Non-pigmented ciliary epithelial cell (primary cell): ENCODE measurements around the gene CTSH.
"Not testable (repeated sequence)": the region's sequence is repeated elsewhere in the genome, so short reads cannot be mapped to it uniquely, and the experiment has no call there.

Source experiments
- DNase-seq: peaks from one replicate; pipeline ENCODE4 v3.0.0-alpha.2; 2010; ENCODE audit warnings: low read depth

CTSH gene

GRCh38 chr15:78921940-78922339 lies 22.9 kb downstream of the CTSH start:
- DNase-seq, result no peak

- DNase-seq, result no peak
These were observed 23.3 kb downstream of the CTSH start for GRCh38 chr15:78921517-78921916.

DNA sequence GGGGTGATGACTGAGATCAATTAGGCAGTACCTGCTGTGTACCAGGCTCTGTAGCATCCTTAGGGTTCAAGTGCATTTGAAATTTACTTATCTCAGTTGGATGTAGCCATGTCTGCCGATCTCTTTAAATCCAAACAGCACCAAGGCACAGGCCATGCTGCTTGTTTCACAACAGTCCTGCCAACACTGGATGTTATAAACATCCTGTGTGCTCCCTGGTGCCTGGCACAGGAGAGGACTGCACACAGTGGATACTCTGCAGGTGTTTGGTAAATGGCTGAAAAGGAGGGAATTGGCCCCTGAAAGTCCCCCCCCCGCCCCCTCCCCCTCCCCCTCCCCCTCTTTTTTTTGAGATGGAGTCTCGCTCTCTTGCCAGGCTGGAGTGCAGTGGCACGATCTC lies 27.0 kb downstream of the CTSH start:
- DNase-seq, result no peak

DNA sequence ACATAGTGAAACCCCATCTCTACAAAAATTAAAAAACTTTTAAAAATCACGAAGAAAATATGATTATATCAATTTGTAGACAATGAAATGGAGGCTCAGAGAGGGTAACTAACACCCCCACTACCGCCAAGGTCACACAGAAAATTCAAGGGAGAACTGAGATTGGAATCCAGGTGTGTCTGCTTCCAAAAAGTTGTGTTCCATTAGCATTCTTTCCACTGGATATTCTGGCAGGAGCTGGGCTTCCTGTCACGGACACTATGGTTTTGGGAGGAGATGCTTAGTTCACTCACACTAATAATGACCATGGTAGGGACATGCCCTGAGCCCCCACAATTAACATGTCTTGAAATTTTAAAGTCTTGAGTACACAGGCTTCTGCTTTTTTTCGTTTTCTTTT lies 28.8 kb downstream of the CTSH start:
- DNase-seq, result no peak

GRCh38 chr15:78915341-78916087 lies 29.3 kb downstream of the CTSH start:
- DNase-seq, result no peak

DNA sequence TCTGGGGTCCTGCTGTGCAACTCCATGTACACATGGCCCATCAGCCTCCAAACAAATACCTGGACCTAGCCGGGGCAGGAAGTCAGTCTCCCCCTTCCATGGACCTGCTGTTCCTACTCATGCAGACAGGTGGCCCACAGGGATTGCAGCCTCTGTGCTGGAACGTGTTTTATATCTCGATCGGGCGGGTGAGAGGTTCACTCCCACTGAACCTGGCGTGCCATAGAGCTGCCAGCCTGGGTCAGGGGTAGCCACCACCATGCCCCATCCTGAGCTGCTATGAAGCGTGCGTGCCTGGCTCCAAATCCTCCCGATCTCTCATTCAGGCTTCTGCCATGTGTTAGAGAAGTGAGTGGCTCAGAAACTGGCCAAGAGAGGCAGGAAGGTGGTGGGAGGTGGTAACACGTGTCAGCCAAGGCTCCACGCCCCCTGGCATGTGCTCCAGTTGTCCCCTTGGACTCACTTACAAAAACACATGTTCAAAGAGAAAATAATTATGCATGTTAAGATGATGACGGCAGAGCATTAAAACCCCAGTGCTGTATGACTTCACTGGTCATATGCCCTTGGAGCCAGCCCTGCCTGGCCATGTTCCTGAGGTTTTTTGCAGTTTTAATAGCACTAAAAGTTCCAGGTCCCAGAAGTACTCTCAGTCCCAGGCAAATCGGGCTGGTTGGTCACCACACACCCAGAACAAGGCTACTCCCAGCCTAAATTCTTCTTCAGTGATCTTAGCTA lies 30.6 kb downstream of the CTSH start:
- DNase-seq, result no peak

GRCh38 chr15:78913012-78913411 lies 31.8 kb downstream of the CTSH start:
- DNase-seq, result no peak

DNA sequence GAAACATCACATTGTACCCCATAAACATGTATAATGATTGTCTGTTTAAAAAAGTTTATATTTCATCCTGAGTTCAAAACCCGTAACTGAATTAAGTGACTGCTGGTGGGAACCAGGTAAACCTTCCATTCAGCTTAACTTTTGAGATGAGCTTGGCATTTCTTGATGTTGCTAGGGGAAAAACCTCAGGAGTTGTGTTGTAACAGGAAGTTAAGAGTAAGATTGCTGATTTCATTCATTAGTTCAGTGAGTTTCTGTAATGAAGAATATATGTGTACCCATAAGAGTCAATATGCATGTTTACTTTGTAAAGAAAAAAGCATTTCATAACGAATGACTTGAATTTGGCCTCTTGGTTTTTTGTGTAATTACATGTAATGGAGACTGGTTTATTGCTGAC lies 32.5 kb downstream of the CTSH start:
- no peak for DNase-seq

DNA sequence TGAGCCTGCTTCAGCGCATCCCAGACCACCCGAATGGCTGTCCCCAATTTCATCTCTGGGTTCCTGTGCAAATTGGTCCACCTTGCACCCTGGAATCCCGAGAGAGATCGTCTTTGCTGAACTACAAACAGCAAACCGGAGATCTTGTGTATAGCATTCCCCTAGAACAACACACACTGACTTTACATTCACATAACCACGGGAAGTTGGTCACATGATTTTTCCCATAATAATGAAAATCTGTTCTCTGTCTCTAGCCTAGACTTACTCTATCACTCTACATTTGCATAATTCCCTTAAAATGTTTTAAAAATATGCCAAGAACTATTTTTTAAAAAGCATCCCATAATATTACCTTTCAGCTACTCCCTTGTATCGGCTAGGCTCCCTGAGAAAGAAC lies 34.6 kb downstream of the CTSH start:
- no peak for DNase-seq

- no peak for DNase-seq
These were observed 35.0 kb downstream of the CTSH start for GRCh38 chr15:78909791-78910228.

DNA sequence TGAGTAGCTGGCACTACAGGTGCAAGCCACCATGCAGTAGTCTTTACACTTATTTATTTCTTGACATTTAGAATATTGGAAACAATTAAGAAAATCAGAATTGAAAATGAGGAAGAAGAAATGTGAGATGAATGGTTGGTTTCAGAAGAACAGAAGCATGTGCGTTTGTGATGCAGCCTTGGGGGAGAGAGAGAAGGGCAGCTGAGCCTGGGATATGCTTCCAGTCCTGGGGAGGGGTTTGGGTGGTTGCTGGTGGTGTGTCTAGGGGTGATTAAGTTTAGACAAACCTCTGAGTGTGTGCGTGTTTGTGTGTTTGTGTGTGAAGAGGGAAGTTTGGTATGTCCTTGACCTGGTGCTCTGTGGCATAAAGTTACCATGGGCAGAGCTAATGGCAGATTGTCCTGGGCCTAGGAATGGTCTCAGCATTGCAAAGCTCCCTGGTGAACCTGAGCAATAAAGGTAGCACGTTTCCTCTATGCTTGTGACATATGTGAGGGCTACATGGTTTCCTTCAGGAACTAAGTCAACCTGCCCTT lies 35.6 kb downstream of the CTSH start:
- DNase-seq, result no peak

GRCh38 chr15:78907577-78907976 lies 37.3 kb downstream of the CTSH start:
- DNase-seq, result no peak

DNA sequence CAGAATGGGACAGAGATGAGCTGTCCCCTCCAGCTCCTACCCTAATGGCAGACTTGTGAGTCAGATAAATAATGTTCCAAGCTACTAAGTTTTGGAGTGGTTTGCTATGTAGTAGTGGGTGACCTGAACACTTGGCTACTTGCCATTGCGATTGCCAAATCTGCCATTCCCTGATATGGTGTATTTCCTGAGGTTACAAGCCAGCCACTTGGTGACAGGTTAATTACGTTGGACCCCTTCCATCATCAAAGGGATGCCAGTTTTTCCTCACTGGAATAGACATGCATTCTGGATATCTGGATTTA lies 38.6 kb downstream of the CTSH start:
- peak; percentile 51 for DNase-seq

- no peak for DNase-seq
These were observed 40.1 kb downstream of the CTSH start for GRCh38 chr15:78904599-78905358.

GRCh38 chr15:78902281-78903032 lies 42.4 kb downstream of the CTSH start:
- not testable (repeated sequence) for DNase-seq

DNA sequence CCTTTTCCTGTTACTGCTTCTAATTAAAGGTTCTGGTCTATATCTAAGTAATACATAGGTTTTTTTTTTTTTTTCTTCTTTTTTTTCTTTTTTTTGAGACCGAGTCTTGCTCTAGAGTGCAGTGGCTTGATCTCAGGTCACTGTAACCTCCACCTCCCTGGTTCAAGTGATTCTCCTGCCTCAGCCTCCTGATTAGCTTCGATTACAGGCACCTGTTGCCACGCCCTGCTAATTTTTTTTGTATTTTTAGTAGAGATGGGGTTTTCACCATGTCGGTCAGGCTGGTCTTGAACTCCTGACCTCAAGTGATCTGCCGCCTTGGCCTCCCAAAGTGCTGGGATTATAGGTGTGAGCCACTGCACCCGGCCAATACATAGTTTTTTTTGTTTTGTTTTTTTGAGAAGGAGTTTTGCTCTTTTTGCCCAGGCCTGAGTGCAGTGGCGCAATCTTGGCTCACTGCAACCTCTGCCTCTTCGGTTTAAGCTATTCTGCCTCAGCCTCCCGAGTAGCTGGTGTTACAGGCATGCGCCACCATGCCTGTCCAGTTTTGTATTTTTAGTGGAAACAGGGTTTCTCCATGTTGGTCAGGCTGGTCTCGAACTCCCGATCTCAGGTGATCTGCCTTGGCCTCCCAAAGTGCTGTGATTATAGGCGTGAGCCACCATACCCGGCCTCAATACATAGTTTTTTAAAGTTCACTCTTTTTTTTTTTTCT lies 43.9 kb downstream of the CTSH start:
- not testable (repeated sequence) for DNase-seq

DNA sequence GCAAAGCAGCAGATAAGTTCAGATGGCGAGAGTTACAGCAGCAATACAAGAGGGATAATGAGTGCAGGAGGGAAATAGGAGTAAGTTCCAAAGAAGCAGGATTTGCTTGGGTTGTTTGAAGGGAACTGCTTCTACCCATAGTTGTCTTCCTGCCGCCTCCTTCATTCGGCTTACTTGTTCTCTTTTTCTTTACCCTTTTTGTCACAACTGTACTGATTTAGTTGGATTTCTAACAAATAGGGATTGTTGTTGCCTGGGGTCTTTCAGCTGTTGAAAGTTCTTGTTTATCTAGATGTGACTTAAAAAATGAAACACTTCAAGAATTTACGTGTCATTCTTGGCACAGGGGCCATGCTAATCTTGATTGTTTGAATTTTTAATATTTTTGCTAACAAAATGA lies 46.3 kb downstream of the CTSH start:
- no peak for DNase-seq

GRCh38 chr15:78895471-78895870 lies 49.4 kb downstream of the CTSH start:
- no peak for DNase-seq

- no peak for DNase-seq
These were observed 51.3 kb downstream of the CTSH start for GRCh38 chr15:78893538-78893937.

GRCh38 chr15:78889000-78889399 lies 55.8 kb downstream of the CTSH start:
- DNase-seq, result no peak

DNA sequence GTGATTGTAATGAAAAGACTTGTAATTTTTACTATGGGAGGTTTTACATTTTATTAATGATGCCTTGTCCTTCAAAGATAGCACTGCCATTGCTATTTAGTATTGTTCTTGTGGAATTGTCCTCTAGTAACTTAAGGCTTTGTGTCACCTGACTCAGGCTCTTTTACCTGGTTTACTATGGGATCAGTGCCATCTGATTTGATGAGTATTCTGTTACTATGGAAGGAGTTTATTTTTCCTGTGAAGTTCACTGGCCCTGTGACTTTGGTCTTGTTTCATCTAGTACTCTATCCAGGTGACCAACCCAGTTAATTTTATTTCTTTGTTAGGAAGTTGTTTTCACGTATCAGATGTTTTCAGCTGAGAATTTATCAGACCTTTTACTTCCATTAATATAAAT lies 63.2 kb downstream of the CTSH start:
- no peak for DNase-seq
